ENCODE results near the gene WWC2.

The WWC2 gene

DNA sequence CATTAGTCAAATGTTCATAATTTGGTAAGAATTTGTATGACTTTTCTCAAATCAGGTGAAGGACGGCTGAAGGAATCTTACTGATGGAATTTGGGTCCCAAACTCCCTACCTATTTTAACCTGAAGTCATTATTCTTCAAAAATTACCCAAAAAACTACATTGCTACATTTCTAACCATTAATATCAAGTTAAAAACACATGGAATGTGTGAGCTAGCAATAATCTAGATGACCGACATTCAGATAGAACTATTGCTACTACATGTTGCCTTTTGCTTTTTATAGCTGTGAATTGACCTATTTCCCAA is 25.3 kb upstream of the WWC2 start:
- Histone ChIP-seq H3K9ac (ENCODE audit: low read depth, low read length) (no peak overlapping the region), H3K4me2 (ENCODE audit: insufficient read depth, low read length) (no peak overlapping the region), H3K9me3 (ENCODE audit: insufficient read depth, low read length, severe bottlenecking) (no peaks in the 10 kb centered on the region), H4K20me1 (ENCODE audit: insufficient read depth, low read length) (no peaks in the 10 kb centered on the region), H3K4me3 (ENCODE audit: low read depth in 1 of 2, low read length in 2 of 2) (no peak overlapping the region), H3K27ac (ENCODE audit: low read length) (no peak overlapping the region), H2AFZ (ENCODE audit: low read depth, low read length) (no peak overlapping the region), H3K27me3 (ENCODE audit: insufficient read depth, low read length, poor library complexity) (peaks cover 9% of the 10 kb centered on the region), H3K4me1 (ENCODE audit: insufficient read depth, low read length) (no peaks in the 10 kb centered on the region), H3K79me2 (ENCODE audit: insufficient read depth, low read length) (no peaks in the 10 kb centered on the region), H3K36me3 (ENCODE audit: insufficient read depth, low read length) (no peaks in the 10 kb centered on the region)
- TF ChIP-seq, protein P1, sequence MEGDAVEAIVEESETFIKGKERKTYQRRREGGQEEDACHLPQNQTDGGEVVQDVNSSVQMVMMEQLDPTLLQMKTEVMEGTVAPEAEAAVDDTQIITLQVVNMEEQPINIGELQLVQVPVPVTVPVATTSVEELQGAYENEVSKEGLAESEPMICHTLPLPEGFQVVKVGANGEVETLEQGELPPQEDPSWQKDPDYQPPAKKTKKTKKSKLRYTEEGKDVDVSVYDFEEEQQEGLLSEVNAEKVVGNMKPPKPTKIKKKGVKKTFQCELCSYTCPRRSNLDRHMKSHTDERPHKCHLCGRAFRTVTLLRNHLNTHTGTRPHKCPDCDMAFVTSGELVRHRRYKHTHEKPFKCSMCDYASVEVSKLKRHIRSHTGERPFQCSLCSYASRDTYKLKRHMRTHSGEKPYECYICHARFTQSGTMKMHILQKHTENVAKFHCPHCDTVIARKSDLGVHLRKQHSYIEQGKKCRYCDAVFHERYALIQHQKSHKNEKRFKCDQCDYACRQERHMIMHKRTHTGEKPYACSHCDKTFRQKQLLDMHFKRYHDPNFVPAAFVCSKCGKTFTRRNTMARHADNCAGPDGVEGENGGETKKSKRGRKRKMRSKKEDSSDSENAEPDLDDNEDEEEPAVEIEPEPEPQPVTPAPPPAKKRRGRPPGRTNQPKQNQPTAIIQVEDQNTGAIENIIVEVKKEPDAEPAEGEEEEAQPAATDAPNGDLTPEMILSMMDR (IDR thresholded peaks at IDR 0.05; ENCODE audit: borderline replicate concordance, extremely low read depth, low read length, poor library complexity, severe bottlenecking) = no peak
- no peak for TF ChIP-seq EZH2 (IDR thresholded peaks at IDR 0.05; ENCODE audit: borderline replicate concordance, low read depth, low read length, severe bottlenecking)
- ATAC-seq (ENCODE audit: insufficient read depth, low read depth) (no peak), DNase-seq (no peak)

DNA sequence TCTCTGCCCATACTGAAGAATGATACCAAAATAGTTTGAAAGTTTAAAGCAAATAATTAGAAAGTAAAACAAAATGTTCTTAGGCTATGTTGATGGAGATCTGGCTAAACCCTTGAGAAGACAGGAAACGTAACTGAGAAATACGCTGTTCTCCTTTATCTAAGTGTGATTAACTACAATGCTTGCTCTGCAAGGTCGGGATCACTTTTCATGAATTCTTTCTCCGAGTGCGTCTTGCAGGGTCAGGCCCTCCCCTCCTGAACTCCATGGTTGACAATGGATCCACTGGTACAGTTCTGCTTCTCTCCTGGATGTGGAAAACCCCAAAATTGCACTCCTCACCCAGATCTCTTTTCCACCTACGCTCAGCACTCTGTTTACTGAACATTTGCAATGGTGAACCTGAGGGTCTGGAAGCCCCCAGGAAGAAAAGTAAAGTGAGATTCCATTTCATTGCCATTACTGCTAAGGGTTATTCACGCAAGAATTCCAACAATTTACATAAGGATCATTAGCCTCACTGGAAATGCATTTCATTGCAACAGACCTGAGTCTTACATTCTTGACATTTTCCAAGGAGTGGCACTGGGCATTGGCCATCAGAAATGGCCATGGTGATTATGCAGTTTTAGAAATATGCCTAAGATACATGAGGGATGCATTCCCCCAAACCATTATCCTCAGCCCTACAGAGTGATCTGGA is 24.6 kb upstream of the WWC2 start:
- H3K9ac ChIP-seq (ENCODE audit: low read depth, low read length) = no peak overlapping the region
- ATAC-seq (ENCODE audit: insufficient read depth, low read depth) (no peak), DNase-seq (no peak)
- H3K9me3 ChIP-seq (ENCODE audit: insufficient read depth, low read length, severe bottlenecking) = no peaks in the 10 kb centered on the region
- H3K36me3 ChIP-seq (ENCODE audit: insufficient read depth, low read length) = no peaks in the 10 kb centered on the region
- H3K27ac ChIP-seq (ENCODE audit: low read length) = no peak overlapping the region
- TF ChIP-seq, protein P1 (IDR thresholded peaks at IDR 0.05; ENCODE audit: borderline replicate concordance, extremely low read depth, low read length, poor library complexity, severe bottlenecking) = no peak
- TF ChIP-seq EZH2 (IDR thresholded peaks at IDR 0.05; ENCODE audit: borderline replicate concordance, low read depth, low read length, severe bottlenecking) = no peak
- no peak overlapping the region for H3K4me3 ChIP-seq (ENCODE audit: low read depth in 1 of 2, low read length in 2 of 2)
- no peak overlapping the region for H3K4me2 ChIP-seq (ENCODE audit: insufficient read depth, low read length)
- H4K20me1 ChIP-seq (ENCODE audit: insufficient read depth, low read length) = no peaks in the 10 kb centered on the region
- peaks cover 9% of the 10 kb centered on the region for H3K27me3 ChIP-seq (ENCODE audit: insufficient read depth, low read length, poor library complexity)
- no peak overlapping the region for H2AFZ ChIP-seq (ENCODE audit: low read depth, low read length)
- no peaks in the 10 kb centered on the region for H3K79me2 ChIP-seq (ENCODE audit: insufficient read depth, low read length)
- H3K4me1 ChIP-seq (ENCODE audit: insufficient read depth, low read length) = no peaks in the 10 kb centered on the region

DNA sequence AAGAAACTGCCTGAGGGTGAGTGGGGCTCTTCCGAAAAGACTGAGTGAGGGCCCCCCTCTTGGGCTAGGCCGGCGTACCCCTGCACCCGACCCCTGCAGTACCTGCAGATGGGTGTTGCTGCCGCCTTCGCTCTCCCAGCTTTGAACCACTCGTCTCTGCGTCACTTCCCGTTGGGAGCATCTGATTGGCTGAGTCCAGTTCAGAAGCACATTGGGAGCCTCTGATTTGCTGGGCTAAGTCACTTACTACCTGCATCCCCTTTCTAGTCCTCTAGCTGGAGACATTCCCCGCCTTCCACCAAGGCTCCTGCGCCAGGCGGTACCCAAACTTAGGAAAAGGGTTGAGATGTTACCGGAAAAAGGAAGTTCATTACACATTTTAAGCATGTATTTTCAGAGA is 20.4 kb upstream of the WWC2 start:
- no peaks in the 10 kb centered on the region for H4K20me1 ChIP-seq (ENCODE audit: insufficient read depth, low read length)
- peaks cover 9% of the 10 kb centered on the region for H3K27me3 ChIP-seq (ENCODE audit: insufficient read depth, low read length, poor library complexity)
- no peak overlapping the region for H3K27ac ChIP-seq (ENCODE audit: low read length)
- no peaks in the 10 kb centered on the region for H3K9me3 ChIP-seq (ENCODE audit: insufficient read depth, low read length, severe bottlenecking)
- no peak overlapping the region for H3K4me3 ChIP-seq (ENCODE audit: low read depth in 1 of 2, low read length in 2 of 2)
- no peaks in the 10 kb centered on the region for H3K4me1 ChIP-seq (ENCODE audit: insufficient read depth, low read length)
- DNase-seq = no peak
- H3K79me2 ChIP-seq (ENCODE audit: insufficient read depth, low read length) = no peaks in the 10 kb centered on the region
- ATAC-seq (ENCODE audit: insufficient read depth, low read depth) = no peak
- H2AFZ ChIP-seq (ENCODE audit: low read depth, low read length) = no peak overlapping the region
- no peak overlapping the region for H3K4me2 ChIP-seq (ENCODE audit: insufficient read depth, low read length)
- no peak overlapping the region for H3K9ac ChIP-seq (ENCODE audit: low read depth, low read length)
- no peak for TF ChIP-seq EZH2 (IDR thresholded peaks at IDR 0.05; ENCODE audit: borderline replicate concordance, low read depth, low read length, severe bottlenecking)
- TF ChIP-seq, protein P1 (IDR thresholded peaks at IDR 0.05; ENCODE audit: borderline replicate concordance, extremely low read depth, low read length, poor library complexity, severe bottlenecking) = no peak
- no peaks in the 10 kb centered on the region for H3K36me3 ChIP-seq (ENCODE audit: insufficient read depth, low read length)
